GM23338 (cell line): ENCODE measurements around the gene CITED4. TPM values are rescaled to one million over a fixed set of nuclear protein-coding genes. Genes with fewer than 3 reads are reported as not detected.
"Not testable (repeated sequence)": the region's sequence is repeated elsewhere in the genome, so short reads cannot be mapped to it uniquely, and the experiment has no call there.

Source experiments
- ATAC-seq: fragments of 200-7000 bp; cut with Tn5 transposase; 3 replicates; pipeline ENCODE4 v1.9.1; 2020
- DNase-seq: peaks from one replicate; pipeline ENCODE4 v3.0.0-alpha.2; 2015; ENCODE audit warnings: low spot score
- H2AFZ ChIP-seq: fragments of 200-600 bp; sonication (generic); 2 replicates; pipeline ENCODE4 v1.8.0; 2016; ENCODE audit warnings: antibody characterized with exemption, mild to moderate bottlenecking, moderate library complexity
- H3F3A ChIP-seq: fragments of 200-600 bp; sonication (generic); replicated peaks from 2 replicates; pipeline ENCODE4 v1.8.0; 2017; ENCODE audit warnings: antibody characterized with exemption, mixed run types, low read depth
- H3K27ac ChIP-seq: fragments of 200-600 bp; sonication (generic); 2 replicates; pipeline ENCODE4 v1.6.1; 2016; ENCODE audit warnings: low read depth
- H3K27me3 ChIP-seq: fragments of 200-600 bp; sonication (generic); 2 replicates; pipeline ENCODE4 v1.8.0; 2016; ENCODE audit warnings: mild to moderate bottlenecking, mixed run types, moderate library complexity; ENCODE audit not compliant: insufficient read depth
- H3K36me3 ChIP-seq: fragments of 200-600 bp; sonication (generic); 2 replicates; pipeline ENCODE4 v1.8.0; 2016; ENCODE audit warnings: mild to moderate bottlenecking; ENCODE audit not compliant: insufficient read depth
- H3K4me1 ChIP-seq: fragments of 200-600 bp; sonication (generic); 2 replicates; pipeline ENCODE4 v1.8.0; 2016; ENCODE audit warnings: mild to moderate bottlenecking, moderate library complexity; ENCODE audit not compliant: insufficient read depth
- H3K4me2 ChIP-seq: fragments of 200-600 bp; sonication (generic); 2 replicates; pipeline ENCODE4 v1.7.1; 2017; ENCODE audit warnings: mixed run types
- H3K4me3 ChIP-seq: fragments of 200-600 bp; sonication (generic); 2 replicates; pipeline ENCODE4 v1.6.1; 2016; ENCODE audit warnings: mixed run types
- H3K79me2 ChIP-seq: fragments of 200-600 bp; sonication (generic); replicated peaks from 2 replicates; pipeline ENCODE4 v1.8.0; 2017; ENCODE audit warnings: mild to moderate bottlenecking; ENCODE audit not compliant: insufficient read depth
- H3K9me2 ChIP-seq: fragments of 200-600 bp; sonication (generic); 2 replicates; pipeline ENCODE4 v1.8.0; 2017; ENCODE audit not compliant: insufficient read depth
- H4K20me1 ChIP-seq: fragments of 200-600 bp; sonication (generic); replicated peaks from 2 replicates; pipeline ENCODE4 v1.8.0; 2017; ENCODE audit warnings: mild to moderate bottlenecking; ENCODE audit not compliant: insufficient read depth
- H3K27ac Mint-ChIP-seq: 2 replicates; pipeline ENCODE4 v1.8.0; 2020; ENCODE audit warnings: inconsistent platforms, mild to moderate bottlenecking, moderate library complexity, mixed read lengths
- H3K27me3 Mint-ChIP-seq: 3 replicates; pipeline ENCODE4 v1.8.0; 2022; ENCODE audit warnings: low read depth, mild to moderate bottlenecking, moderate library complexity, mixed read lengths, inconsistent platforms; ENCODE audit not compliant: insufficient read depth, poor library complexity
- H3K36me3 Mint-ChIP-seq: 3 replicates; pipeline ENCODE4 v1.8.0; 2021; ENCODE audit warnings: low read depth, mild to moderate bottlenecking, inconsistent platforms, moderate library complexity, mixed read lengths
- H3K4me1 Mint-ChIP-seq: 3 replicates; pipeline ENCODE4 v1.8.0; 2020; ENCODE audit warnings: mild to moderate bottlenecking, inconsistent platforms, mixed read lengths
- H3K4me3 Mint-ChIP-seq: 3 replicates; pipeline ENCODE4 v1.8.0; 2021; ENCODE audit warnings: moderate library complexity, mild to moderate bottlenecking, inconsistent platforms, mixed read lengths
- H3K9me3 Mint-ChIP-seq: 3 replicates; pipeline ENCODE4 v1.8.0; 2020; ENCODE audit warnings: moderate library complexity, mild to moderate bottlenecking, inconsistent platforms, mixed read lengths
- ETS1 ChIP-seq: IDR thresholded peaks from 2 replicates; pipeline ENCODE4 v1.6.1; 2016; ENCODE audit warnings: antibody characterized with exemption
- EZH2phosphoT487 ChIP-seq: fragments of 200-600 bp; sonication (generic); IDR thresholded peaks from one replicate; pipeline ENCODE4 v1.8.1; 2018; ENCODE audit warnings: antibody characterized with exemption; ENCODE audit not compliant: unreplicated experiment
- JUNB ChIP-seq: IDR thresholded peaks from one replicate; pipeline ENCODE4 v1.6.1; 2016; ENCODE audit warnings: antibody characterized with exemption; ENCODE audit not compliant: unreplicated experiment
- REST ChIP-seq: IDR thresholded peaks from one replicate; pipeline ENCODE4 v1.6.1; 2018; ENCODE audit warnings: antibody characterized with exemption; ENCODE audit not compliant: unreplicated experiment
- STAT1 ChIP-seq: IDR thresholded peaks from one replicate; pipeline ENCODE4 v1.6.1; 2016; ENCODE audit warnings: antibody characterized with exemption; ENCODE audit not compliant: unreplicated experiment
- ZNF114 ChIP-seq: fragments of 250-450 bp; sonication (Bioruptor Pico); IDR thresholded peaks from 2 replicates; pipeline ENCODE4 v1.5.0; 2020; ENCODE audit warnings: mild to moderate bottlenecking, moderate library complexity
- ZNF331 ChIP-seq: fragments of 250-450 bp; sonication (Bioruptor Pico); IDR thresholded peaks from 2 replicates; pipeline ENCODE4 v1.5.0; 2020; ENCODE audit warnings: low read depth, mild to moderate bottlenecking, moderate library complexity
- ZNF462 ChIP-seq: fragments of 250-450 bp; sonication (Bioruptor Pico); IDR thresholded peaks from 2 replicates; pipeline ENCODE4 v1.5.0; 2020; ENCODE audit warnings: mild to moderate bottlenecking, moderate library complexity
- polyA plus RNA-seq: library from polyadenylated mRNA; unstranded; fragments of >200 nt; fragmentation: Nextera tagmentation; extraction: Ambion mirVana; gene quantifications from 2 replicates; pipeline ENCODE4 v1.2.1, GENCODE V29; 2016
- total RNA-seq: library from RNA; depleted of rRNA; stranded (reverse); fragments of >200 nt; shearing (Covaris generic); gene quantifications from 2 replicates; pipeline ENCODE4 v1.2.3, GENCODE V29; 2014

The CITED4 gene
- total and polyA plus RNA-seq, 2 experiments from 2014 or later: 2.9 to 18.7 TPM

GRCh38 chr1:40895601-40896000 lies 33.4 kb upstream of the CITED4 start:
- TF ChIP-seq EZH2phosphoT487 (no peak), ZNF462 (CRISPR knock-in tag) (no peak), JUNB (no peak), STAT1 (no peak), ETS1 (no peak), ZNF331 (no peak), REST (no peak), ZNF114 (CRISPR knock-in tag) (no peak)
- Histone ChIP-seq H3K79me2 (no peaks in the 10 kb centered on the region), H3K4me1 (peaks cover 4% of the 10 kb centered on the region; the same call in 1 of the 2 replicates), H3F3A (no peaks in the 10 kb centered on the region), H2AFZ (no peak overlapping the region), H3K27me3 (no peaks in the 10 kb centered on the region), H3K4me3 (no peak overlapping the region), H3K9me2 (peaks cover 5% of the 10 kb centered on the region; the same call in 1 of the 2 replicates), H4K20me1 (no peaks in the 10 kb centered on the region), H3K4me2 (no peak overlapping the region), H3K27ac (no peak overlapping the region), H3K36me3 (no peaks in the 10 kb centered on the region)
- no peak for ATAC-seq
- H3K36me3 Mint-ChIP-seq: peaks cover 21% of the 10 kb centered on the region
- peaks cover 6% of the 10 kb centered on the region for H3K27me3 Mint-ChIP-seq
- peaks cover 32% of the 10 kb centered on the region for H3K9me3 Mint-ChIP-seq
- no peak for DNase-seq
- no peak overlapping the region for H3K4me3 Mint-ChIP-seq
- H3K4me1 Mint-ChIP-seq: peaks cover 7% of the 10 kb centered on the region
- no peak overlapping the region for H3K27ac Mint-ChIP-seq

- not testable (repeated sequence) for H3K27me3 ChIP-seq, H4K20me1 ChIP-seq, H3K4me1 Mint-ChIP-seq, H3K4me3 ChIP-seq, H3K9me2 ChIP-seq, H3K27me3 Mint-ChIP-seq, ATAC-seq, H3K4me3 Mint-ChIP-seq, H3K4me1 ChIP-seq, H2AFZ ChIP-seq, H3K79me2 ChIP-seq, H3K36me3 ChIP-seq, H3K27ac Mint-ChIP-seq, DNase-seq, H3K4me2 ChIP-seq, H3F3A ChIP-seq, H3K27ac ChIP-seq
- H3K9me3 Mint-ChIP-seq: peaks cover 32% of the 10 kb centered on the region
- peaks cover 21% of the 10 kb centered on the region for H3K36me3 Mint-ChIP-seq
These were observed 32.7 kb upstream of the CITED4 start for GRCh38 chr1:40894858-40895257.
